Measurements from ENCODE around the gene ATP9A.
"Not testable (repeated sequence)": the region's sequence is repeated elsewhere in the genome, so short reads cannot be mapped to it uniquely, and the experiment has no call there.

ATP9A gene

DNA sequence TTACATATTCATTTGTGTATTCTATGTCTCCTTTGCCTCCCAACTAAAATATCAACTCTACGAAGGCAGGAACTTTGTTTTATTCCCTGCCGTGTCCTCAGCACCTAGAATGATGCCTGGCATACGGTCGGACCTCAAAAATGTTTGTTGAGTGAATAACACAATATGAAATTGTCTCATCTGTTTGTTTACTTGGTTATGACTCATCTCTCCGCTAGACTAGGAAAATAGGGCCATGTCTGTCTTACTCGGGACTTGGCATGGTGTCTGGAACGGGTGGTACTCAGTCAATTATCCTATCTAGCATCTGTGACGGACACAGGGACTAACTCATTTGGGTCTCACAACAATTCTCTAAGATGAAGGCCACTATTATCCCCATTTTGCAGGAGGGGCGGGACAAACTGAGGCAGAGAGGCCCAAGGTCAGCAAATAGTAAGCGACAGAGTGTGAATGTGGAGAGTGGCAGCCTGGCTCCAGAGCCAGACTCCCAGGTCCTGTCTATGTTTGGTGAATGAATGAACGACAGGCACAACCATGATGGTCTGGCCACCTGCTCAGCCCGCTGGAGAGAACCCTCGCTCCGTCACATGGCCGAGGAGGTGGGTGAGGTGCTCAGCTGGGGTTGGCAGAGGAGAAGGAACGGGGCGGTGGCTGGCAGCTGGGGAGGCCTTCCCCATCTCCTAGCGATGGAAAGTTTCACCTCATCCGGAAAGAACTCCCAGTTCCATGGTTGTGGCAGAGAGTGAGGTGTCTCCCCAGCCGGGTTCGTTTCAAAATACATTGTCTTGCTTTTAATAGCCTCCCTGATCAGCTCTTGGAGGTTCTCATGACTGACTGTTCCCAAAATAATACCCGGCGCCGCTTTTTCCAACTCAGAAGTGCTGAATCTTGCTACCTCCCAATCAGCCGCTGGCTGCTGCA is 198.1 kb downstream of the ATP9A start:
- Histone ChIP-seq H3K14ac (ENCODE audit: low read length) (no peak overlapping the region), H2BK120ac (ENCODE audit: low read depth, low read length) (peak overlapping the region; percentile 27), H3K4me3 (ENCODE audit: low read length in 2 of 2) (no peak overlapping the region), H3K79me1 (ENCODE audit: low read depth, low read length) (no peaks in the 10 kb centered on the region), H2BK12ac (ENCODE audit: low read length) (no peak overlapping the region), H3K9me3 (replicated peaks in 1 of 2; ENCODE audit: control insufficient read depth in 2 of 2, insufficient read depth in 1 of 2, low read depth in 1 of 2, low read length in 2 of 2) (peaks cover 0 to 7% of the 10 kb centered on the region in 2 donors), H3K18ac (ENCODE audit: low read length) (peak overlapping the region; percentile 55), H3K4me1 (ENCODE audit: control insufficient read depth in 2 of 2, insufficient read depth in 1 of 2, low read depth in 1 of 2, low read length in 2 of 2) (no peaks in the 10 kb centered on the region), H2AFZ (ENCODE audit: low read length) (peak overlapping the region; percentile 36), H2BK5ac (ENCODE audit: low read length) (no peak overlapping the region), H4K8ac (ENCODE audit: low read depth, low read length) (no peak overlapping the region), H3K36me3 (replicated peaks in 1 of 2; ENCODE audit: control insufficient read depth in 2 of 2, insufficient read depth in 2 of 2, low read length in 2 of 2) (no peaks in the 10 kb centered on the region), H3K27ac (replicated peaks; ENCODE audit: low read length) (no peak overlapping the region), H2BK15ac (ENCODE audit: low read length) (peak overlapping the region; percentile 10), H4K91ac (ENCODE audit: low read depth, low read length, poor library complexity) (no peak overlapping the region), H3K27me3 (ENCODE audit: control insufficient read depth in 3 of 3, insufficient read depth in 3 of 3, low read depth in 1 of 3, low read length in 3 of 3) (peaks cover 0 to 17% (median 0%) of the 10 kb centered on the region in 3 experiments), H3K4ac (ENCODE audit: low read length) (no peak overlapping the region), H2AK5ac (ENCODE audit: low read depth, low read length) (no peak overlapping the region), H3K9ac (ENCODE audit: low read depth, low read length, poor library complexity) (no peak overlapping the region), H3K23ac (ENCODE audit: low read depth, low read length, poor library complexity) (no peak overlapping the region), H3K4me2 (ENCODE audit: insufficient read depth, low read length, poor library complexity, severe bottlenecking) (no peak overlapping the region)
- DNase-seq (ENCODE audit: low spot score): no peak
- no CpG with 5 or more reads among the region's 25 CpGs for WGBS, 2 donors (ENCODE audit: extremely low coverage in 2 of 2, insufficient read length in 2 of 2, insufficient replicate concordance in 1 of 2)

DNA sequence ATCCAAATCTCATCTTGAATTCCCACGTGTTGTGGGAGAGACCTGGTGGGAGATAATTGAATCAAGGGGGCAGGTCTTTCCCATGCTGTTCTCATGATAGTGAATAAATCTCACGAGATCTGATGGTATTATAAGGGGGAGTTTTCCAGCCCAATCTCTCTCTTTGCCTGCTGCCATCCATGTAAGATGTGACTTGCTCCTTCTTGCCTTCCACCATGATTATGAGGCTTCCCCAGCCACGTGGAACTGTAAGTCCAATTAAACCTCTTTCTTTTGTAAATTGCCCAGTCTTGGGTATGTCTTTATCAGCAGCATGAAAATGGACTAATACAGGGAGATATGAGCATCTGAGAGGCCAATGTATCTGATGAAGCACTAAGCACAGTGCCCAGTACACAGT is 199.7 kb downstream of the ATP9A start:
- not testable (repeated sequence) for H4K8ac ChIP-seq (ENCODE audit: low read depth, low read length); H3K23ac ChIP-seq (ENCODE audit: low read depth, low read length, poor library complexity); H3K9ac ChIP-seq (ENCODE audit: low read depth, low read length, poor library complexity); H4K91ac ChIP-seq (ENCODE audit: low read depth, low read length, poor library complexity); H3K4me3 ChIP-seq (ENCODE audit: low read length in 2 of 2); H3K4ac ChIP-seq (ENCODE audit: low read length); DNase-seq (ENCODE audit: low spot score); H3K4me2 ChIP-seq (ENCODE audit: insufficient read depth, low read length, poor library complexity, severe bottlenecking); H3K14ac ChIP-seq (ENCODE audit: low read length); H3K36me3 ChIP-seq (replicated peaks in 1 of 2; ENCODE audit: control insufficient read depth in 2 of 2, insufficient read depth in 2 of 2, low read length in 2 of 2); H2BK120ac ChIP-seq (ENCODE audit: low read depth, low read length); H3K4me1 ChIP-seq (ENCODE audit: control insufficient read depth in 2 of 2, insufficient read depth in 1 of 2, low read depth in 1 of 2, low read length in 2 of 2); H2AK5ac ChIP-seq (ENCODE audit: low read depth, low read length); H2BK15ac ChIP-seq (ENCODE audit: low read length); H2BK5ac ChIP-seq (ENCODE audit: low read length); H3K9me3 ChIP-seq (replicated peaks in 1 of 2; ENCODE audit: control insufficient read depth in 2 of 2, insufficient read depth in 1 of 2, low read depth in 1 of 2, low read length in 2 of 2); H2BK12ac ChIP-seq (ENCODE audit: low read length); H2AFZ ChIP-seq (ENCODE audit: low read length); H3K79me1 ChIP-seq (ENCODE audit: low read depth, low read length); H3K27ac ChIP-seq (replicated peaks; ENCODE audit: low read length); H3K18ac ChIP-seq (ENCODE audit: low read length)
- peaks cover 0 to 31% (median 5%) of the 10 kb centered on the region in 3 experiments for H3K27me3 ChIP-seq (ENCODE audit: control insufficient read depth in 3 of 3, insufficient read depth in 3 of 3, low read depth in 1 of 3, low read length in 3 of 3)
- no CpG with 5 or more reads among the region's 3 CpGs for WGBS, 2 donors (ENCODE audit: extremely low coverage in 2 of 2, insufficient read length in 2 of 2, insufficient replicate concordance in 1 of 2)

DNA sequence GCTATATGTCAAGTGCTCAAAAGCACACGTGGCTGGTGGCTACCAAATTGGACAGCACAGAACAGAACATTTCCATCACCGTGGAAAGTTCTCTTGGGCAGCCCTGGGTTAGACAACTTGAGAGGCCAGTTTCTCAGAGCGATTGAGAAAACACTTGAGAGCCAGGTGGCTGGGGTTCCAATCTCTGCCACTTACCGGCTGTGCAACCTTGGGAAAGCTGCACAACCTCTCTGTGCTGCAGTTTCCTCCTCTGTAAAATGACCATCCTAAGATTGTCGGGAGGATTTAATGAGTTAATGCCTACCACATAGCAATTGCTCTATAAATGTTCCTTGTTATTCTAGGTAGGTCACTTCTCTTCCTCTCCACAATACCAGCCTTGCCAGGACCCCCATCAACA is 200.6 kb downstream of the ATP9A start:
- no peak overlapping the region for H2AK5ac ChIP-seq (ENCODE audit: low read depth, low read length)
- H2AFZ ChIP-seq (ENCODE audit: low read length): no peak overlapping the region
- H4K91ac ChIP-seq (ENCODE audit: low read depth, low read length, poor library complexity): no peak overlapping the region
- no peaks in the 10 kb centered on the region for H3K9me3 ChIP-seq (replicated peaks in 1 of 2; ENCODE audit: control insufficient read depth in 2 of 2, insufficient read depth in 1 of 2, low read depth in 1 of 2, low read length in 2 of 2)
- H3K4me1 ChIP-seq (ENCODE audit: control insufficient read depth in 2 of 2, insufficient read depth in 1 of 2, low read depth in 1 of 2, low read length in 2 of 2): peaks cover 5 to 6% of the 10 kb centered on the region in 2 donors
- H2BK15ac ChIP-seq (ENCODE audit: low read length): no peak overlapping the region
- no peaks in the 10 kb centered on the region for H3K79me1 ChIP-seq (ENCODE audit: low read depth, low read length)
- WGBS, 2 donors (ENCODE audit: extremely low coverage in 2 of 2, insufficient read length in 2 of 2, insufficient replicate concordance in 1 of 2): no CpG with 5 or more reads among the region's 5 CpGs
- DNase-seq (ENCODE audit: low spot score): no peak
- H3K4ac ChIP-seq (ENCODE audit: low read length): no peak overlapping the region
- H2BK5ac ChIP-seq (ENCODE audit: low read length): no peak overlapping the region
- no peak overlapping the region for H3K18ac ChIP-seq (ENCODE audit: low read length)
- no peak overlapping the region for H3K27ac ChIP-seq (replicated peaks; ENCODE audit: low read length)
- H3K23ac ChIP-seq (ENCODE audit: low read depth, low read length, poor library complexity): no peak overlapping the region
- no peak overlapping the region for H3K4me2 ChIP-seq (ENCODE audit: insufficient read depth, low read length, poor library complexity, severe bottlenecking)
- no peak overlapping the region for H2BK12ac ChIP-seq (ENCODE audit: low read length)
- no peak overlapping the region for H4K8ac ChIP-seq (ENCODE audit: low read depth, low read length)
- H3K36me3 ChIP-seq (replicated peaks in 1 of 2; ENCODE audit: control insufficient read depth in 2 of 2, insufficient read depth in 2 of 2, low read length in 2 of 2): no peaks in the 10 kb centered on the region
- no peak overlapping the region for H3K14ac ChIP-seq (ENCODE audit: low read length)
- no peak overlapping the region for H3K4me3 ChIP-seq (ENCODE audit: low read length in 2 of 2)
- H3K9ac ChIP-seq (ENCODE audit: low read depth, low read length, poor library complexity): no peak overlapping the region
- H3K27me3 ChIP-seq (ENCODE audit: control insufficient read depth in 3 of 3, insufficient read depth in 3 of 3, low read depth in 1 of 3, low read length in 3 of 3): peaks cover 0 to 38% (median 11%) of the 10 kb centered on the region in 3 experiments
- H2BK120ac ChIP-seq (ENCODE audit: low read depth, low read length): no peak overlapping the region

DNA sequence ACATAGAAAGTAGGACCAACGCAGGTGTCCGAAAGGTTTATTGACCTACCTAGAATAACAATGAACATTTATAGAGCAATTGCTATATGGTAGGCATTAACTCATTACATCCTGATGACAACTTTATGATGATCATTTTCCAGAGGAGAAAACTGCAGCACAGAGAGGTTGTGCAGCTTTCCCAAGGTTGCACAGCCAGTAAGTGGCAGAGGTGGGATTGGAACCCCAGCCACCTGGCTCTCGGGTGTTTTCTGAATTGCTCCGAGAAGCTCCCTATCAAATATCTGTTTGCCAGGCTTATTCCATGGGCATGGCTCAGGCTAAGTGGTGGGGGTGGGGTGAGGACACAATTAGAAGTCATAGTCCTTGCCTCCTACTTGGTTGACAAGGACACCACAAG is 201.6 kb downstream of the ATP9A start:
- H2BK12ac ChIP-seq (ENCODE audit: low read length): no peak overlapping the region
- no peak overlapping the region for H3K4ac ChIP-seq (ENCODE audit: low read length)
- H2BK5ac ChIP-seq (ENCODE audit: low read length): no peak overlapping the region
- H3K18ac ChIP-seq (ENCODE audit: low read length): no peak overlapping the region
- H3K27me3 ChIP-seq (ENCODE audit: control insufficient read depth in 3 of 3, insufficient read depth in 3 of 3, low read depth in 1 of 3, low read length in 3 of 3): peaks cover 0 to 40% (median 13%) of the 10 kb centered on the region in 3 experiments
- no peak overlapping the region for H3K27ac ChIP-seq (replicated peaks; ENCODE audit: low read length)
- H3K79me1 ChIP-seq (ENCODE audit: low read depth, low read length): no peaks in the 10 kb centered on the region
- H3K9ac ChIP-seq (ENCODE audit: low read depth, low read length, poor library complexity): no peak overlapping the region
- no peaks in the 10 kb centered on the region for H3K9me3 ChIP-seq (replicated peaks in 1 of 2; ENCODE audit: control insufficient read depth in 2 of 2, insufficient read depth in 1 of 2, low read depth in 1 of 2, low read length in 2 of 2)
- H4K91ac ChIP-seq (ENCODE audit: low read depth, low read length, poor library complexity): no peak overlapping the region
- H3K23ac ChIP-seq (ENCODE audit: low read depth, low read length, poor library complexity): no peak overlapping the region
- no peaks in the 10 kb centered on the region for H3K36me3 ChIP-seq (replicated peaks in 1 of 2; ENCODE audit: control insufficient read depth in 2 of 2, insufficient read depth in 2 of 2, low read length in 2 of 2)
- no peak overlapping the region for H3K4me3 ChIP-seq (ENCODE audit: low read length in 2 of 2)
- peaks cover 5 to 12% of the 10 kb centered on the region in 2 donors for H3K4me1 ChIP-seq (ENCODE audit: control insufficient read depth in 2 of 2, insufficient read depth in 1 of 2, low read depth in 1 of 2, low read length in 2 of 2)
- no peak overlapping the region for H2BK120ac ChIP-seq (ENCODE audit: low read depth, low read length)
- H2AK5ac ChIP-seq (ENCODE audit: low read depth, low read length): no peak overlapping the region
- H4K8ac ChIP-seq (ENCODE audit: low read depth, low read length): no peak overlapping the region
- WGBS, 2 donors (ENCODE audit: extremely low coverage in 2 of 2, insufficient read length in 2 of 2, insufficient replicate concordance in 1 of 2): no CpG with 5 or more reads among the region's 4 CpGs
- no peak overlapping the region for H2BK15ac ChIP-seq (ENCODE audit: low read length)
- no peak for DNase-seq (ENCODE audit: low spot score)
- no peak overlapping the region for H3K14ac ChIP-seq (ENCODE audit: low read length)
- H3K4me2 ChIP-seq (ENCODE audit: insufficient read depth, low read length, poor library complexity, severe bottlenecking): no peak overlapping the region
- no peak overlapping the region for H2AFZ ChIP-seq (ENCODE audit: low read length)
